GM18861 (cell line): Measurements from ENCODE around the gene ZNF300.
"Not testable (repeated sequence)": the region's sequence is repeated elsewhere in the genome, so short reads cannot be mapped to it uniquely, and the experiment has no call there.

Source experiments
- ATAC-seq: cut with Tn5 transposase; IDR thresholded peaks from one replicate; pipeline ENCODE4 v1.9.1; 2021; ENCODE audit not compliant: unreplicated experiment

Gene ZNF300

DNA sequence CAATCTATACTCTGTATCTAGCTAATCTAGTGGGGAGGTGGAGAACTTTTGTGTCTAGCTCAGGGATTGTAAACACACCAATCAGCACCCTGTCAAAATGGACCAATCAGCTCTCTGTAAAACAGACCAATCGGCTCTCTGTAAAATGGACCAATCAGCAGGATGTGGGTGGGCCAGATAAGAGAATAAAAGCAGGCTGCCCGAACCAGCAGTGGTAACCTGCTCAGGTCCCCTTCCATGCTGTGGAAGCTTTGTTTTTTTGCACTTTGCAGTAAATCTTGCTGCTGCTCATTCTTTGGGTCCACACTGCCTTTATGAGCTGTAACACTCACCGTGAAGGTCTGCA is 58.5 kb downstream of the ZNF300 start, which contains the start of gene IRGM:
TSS of gene IRGM (plus strand) at position 214 of the 346 bp plus-strand sequence. CDS start 1,603 bp downstream, outside the sequence.
- ATAC-seq = not testable (repeated sequence)

DNA sequence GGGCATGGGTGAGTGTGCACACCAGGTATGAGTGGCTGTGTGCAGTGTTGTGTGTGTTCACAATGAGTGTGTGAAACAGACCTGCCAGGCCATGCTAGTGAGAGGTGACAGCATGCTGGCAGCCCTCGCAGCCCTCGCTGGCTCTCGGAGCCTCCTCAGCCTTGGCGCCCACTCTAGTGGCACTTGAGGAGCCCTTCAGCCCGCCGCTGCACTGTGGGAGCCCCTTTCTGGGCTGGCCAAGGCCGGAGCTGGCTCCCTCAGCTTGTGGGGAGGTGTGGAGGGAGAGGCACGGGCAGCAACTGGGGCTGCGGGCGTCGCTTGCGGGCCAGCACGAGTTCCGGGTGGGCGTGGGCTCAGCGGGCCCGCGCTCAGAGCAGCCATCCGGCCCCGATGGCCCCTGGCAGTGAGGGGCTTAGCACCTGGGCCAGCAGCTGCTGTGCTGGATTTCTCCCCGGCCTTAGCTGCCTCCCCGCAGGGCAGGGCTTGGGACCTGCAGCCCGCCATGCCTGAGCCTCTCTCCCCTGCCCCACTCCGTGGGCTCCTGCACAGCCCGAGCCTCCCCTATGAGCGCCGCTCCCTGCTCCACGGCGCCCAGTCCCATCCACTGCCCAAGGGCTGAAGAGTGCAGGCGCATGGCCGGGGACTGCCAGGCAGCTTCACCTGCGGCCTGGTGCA is 59.5 kb downstream of the ZNF300 start:
- not testable (repeated sequence) for ATAC-seq
